ENCODE results near the gene USP15.

- TF ChIP-seq CTCF (IDR thresholded peaks at IDR 0.05; ENCODE audit: poor library complexity), result no peak
- no peak for TF ChIP-seq EZH2 (IDR thresholded peaks at IDR 0.05; ENCODE audit: borderline replicate concordance)
- no peak for TF ChIP-seq EZH2phosphoT487 (IDR thresholded peaks at IDR 0.05; ENCODE audit: low read depth, severe bottlenecking, unreplicated experiment)
Observed at GRCh38 chr12:62273724-62274380, 13.6 kb downstream of the USP15 start.
